Kidney (tissue), 14 donors: ENCODE measurements around the gene CTSC. TPM values are rescaled to one million over a fixed set of nuclear protein-coding genes. Genes with fewer than 3 reads are reported as not detected.
A peak's percentile ranks its signal among the peaks of the same experiment; 100 is the strongest.

Source experiments
- DNase-seq, 5 donors: peaks; one replicate each; pipeline ENCODE4 v3.0.0-alpha.2; 2013 to 2020
- FAIRE-seq: peaks from 2 replicates; lab custom pipeline; 2012; peaks lifted over from hg19 to GRCh38; lab: Jason Lieb, UNC
- H3K27ac ChIP-seq, 2 donors: one replicate each; pipeline ENCODE4 v1.7.0; 2013; ENCODE audit warnings: low read depth in 2 of 2, low read length in 2 of 2, inconsistent platforms in 1 of 2
- H3K27me3 ChIP-seq: one replicate; pipeline ENCODE4 v1.7.1; 2013; ENCODE audit warnings: low read length, inconsistent platforms; ENCODE audit not compliant: control insufficient read depth, insufficient read depth
- H3K36me3 ChIP-seq, 3 donors: one replicate each; pipeline versions ENCODE4 v1.7.0 to v1.7.1; 2013; ENCODE audit warnings: low read length in 3 of 3, control low read depth in 1 of 3, inconsistent platforms in 1 of 3; ENCODE audit not compliant: insufficient read depth in 3 of 3, control insufficient read depth in 2 of 3
- H3K4me1 ChIP-seq, 3 donors: one replicate each; pipeline versions ENCODE4 v1.7.0 to v1.7.1; 2013; ENCODE audit warnings: low read length in 3 of 3, inconsistent platforms in 1 of 3, low read depth in 1 of 3; ENCODE audit not compliant: control insufficient read depth in 2 of 3, insufficient read depth in 2 of 3
- H3K4me3 ChIP-seq, 3 donors: one replicate each; pipeline versions ENCODE4 v1.7.0 to v1.8.1; 2013; ENCODE audit warnings: low read length in 3 of 3, control low read depth in 1 of 3, inconsistent platforms in 1 of 3
- H3K9ac ChIP-seq, 3 donors: one replicate each; pipeline versions ENCODE4 v1.7.0 to v1.7.1; 2013; ENCODE audit warnings: low read length in 3 of 3, control low read depth in 1 of 3, inconsistent platforms in 1 of 3
- H3K9me3 ChIP-seq, 3 donors: one replicate each; pipeline versions ENCODE4 v1.7.0 to v1.7.1; 2013; ENCODE audit warnings: low read length in 3 of 3, control low read depth in 1 of 3, inconsistent platforms in 1 of 3; ENCODE audit not compliant: control insufficient read depth in 2 of 3, insufficient read depth in 1 of 3
- intact Hi-C: fragments of 100-400 bp; cut with DNase I; formaldehyde crosslinking; loops from one replicate; pipeline ENCODE4 v1.11.1; 2022
- polyA plus RNA-seq: library from polyadenylated mRNA; stranded (reverse); fragments of 350-450 nt; fragmentation: Illumina TruSeq; extraction: RNeasy Lipid Tissue Mini Kit (QIAGEN cat#74804); gene quantifications from one replicate; pipeline ENCODE4 v1.2.3, GENCODE V29; 2014; ENCODE audit warnings: low read depth, low replicate concordance; ENCODE audit not compliant: insufficient read depth
- total RNA-seq: library from RNA; stranded (reverse); fragmentation: NEBNext Ultra II Directional; extraction: Animal tissue kit (Norgen Biotek cat#: 25700); gene quantifications from one replicate; pipeline ENCODE4 v1.2.1, GENCODE V29; 2021
- TF ChIP-seq, protein P1 (sequence below): IDR thresholded peaks from 3 replicates; pipeline ENCODE4 v1.5.1; 2012; ENCODE audit warnings: mild to moderate bottlenecking, moderate library complexity, borderline replicate concordance; ENCODE audit not compliant: insufficient read depth; ENCODE audit errors: extremely low read depth
- donor health status: control.
- donor health status: control.
- donor health status: control.
- donor health status: control.
- donor health status: control.
- donor health status: DM: yes; HTN: yes; CAD: no.
- donor health status: Normal renal cell carcinoma (clear cell type).

Gene CTSC
- total and polyA plus RNA-seq, 2 donors from 2014 or later: 187 to 191 TPM

DNA sequence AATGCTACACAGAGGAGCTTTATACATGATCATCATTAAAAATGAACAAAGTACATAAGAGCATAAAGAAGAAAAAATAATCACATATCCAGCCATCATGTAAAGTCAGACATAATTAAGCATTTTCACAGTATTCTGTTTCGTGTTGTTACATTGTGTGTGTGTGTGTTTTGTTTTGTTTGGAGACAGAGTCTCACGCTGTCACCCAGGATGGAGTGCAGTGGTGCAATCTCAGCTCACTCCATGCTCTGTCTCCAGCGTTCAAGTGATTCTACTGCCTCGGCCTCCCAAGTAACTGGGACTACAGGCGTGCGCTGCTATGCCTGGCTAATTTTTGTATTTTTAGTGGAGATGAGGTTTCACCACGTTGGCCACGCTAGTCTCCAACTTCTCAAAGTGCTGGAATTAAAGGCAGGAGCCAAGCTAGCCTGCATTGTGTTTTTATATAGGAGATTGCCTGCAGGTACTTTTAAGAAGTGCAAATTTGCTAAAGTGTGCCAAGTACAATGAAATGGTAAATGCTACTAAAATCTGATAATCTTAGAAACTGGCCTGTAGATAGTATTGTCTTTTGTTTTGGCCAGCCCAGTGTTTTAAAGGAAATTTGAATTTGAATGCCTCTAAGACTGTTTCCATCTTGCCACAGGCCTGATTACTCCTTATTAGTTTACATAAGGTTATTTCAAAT lies 7.8 kb downstream of the CTSC start:
- FAIRE-seq (no peak), DNase-seq (peak in 1 of 5 donors; percentile 29)
- Histone ChIP-seq H3K4me1 (peaks cover 0 to 8% (median 0%) of the 10 kb centered on the region in 3 donors), H3K27me3 (no peaks in the 10 kb centered on the region), H3K36me3 (peaks cover 8 to 19% (median 11%) of the 10 kb centered on the region in 3 donors), H3K9me3 (no peaks in the 10 kb centered on the region), H3K27ac (no peak overlapping the region), H3K9ac (no peak overlapping the region), H3K4me3 (no peak overlapping the region)
- intact Hi-C loops: no loop called here
- TF ChIP-seq, protein P1, sequence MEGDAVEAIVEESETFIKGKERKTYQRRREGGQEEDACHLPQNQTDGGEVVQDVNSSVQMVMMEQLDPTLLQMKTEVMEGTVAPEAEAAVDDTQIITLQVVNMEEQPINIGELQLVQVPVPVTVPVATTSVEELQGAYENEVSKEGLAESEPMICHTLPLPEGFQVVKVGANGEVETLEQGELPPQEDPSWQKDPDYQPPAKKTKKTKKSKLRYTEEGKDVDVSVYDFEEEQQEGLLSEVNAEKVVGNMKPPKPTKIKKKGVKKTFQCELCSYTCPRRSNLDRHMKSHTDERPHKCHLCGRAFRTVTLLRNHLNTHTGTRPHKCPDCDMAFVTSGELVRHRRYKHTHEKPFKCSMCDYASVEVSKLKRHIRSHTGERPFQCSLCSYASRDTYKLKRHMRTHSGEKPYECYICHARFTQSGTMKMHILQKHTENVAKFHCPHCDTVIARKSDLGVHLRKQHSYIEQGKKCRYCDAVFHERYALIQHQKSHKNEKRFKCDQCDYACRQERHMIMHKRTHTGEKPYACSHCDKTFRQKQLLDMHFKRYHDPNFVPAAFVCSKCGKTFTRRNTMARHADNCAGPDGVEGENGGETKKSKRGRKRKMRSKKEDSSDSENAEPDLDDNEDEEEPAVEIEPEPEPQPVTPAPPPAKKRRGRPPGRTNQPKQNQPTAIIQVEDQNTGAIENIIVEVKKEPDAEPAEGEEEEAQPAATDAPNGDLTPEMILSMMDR: no peak

DNA sequence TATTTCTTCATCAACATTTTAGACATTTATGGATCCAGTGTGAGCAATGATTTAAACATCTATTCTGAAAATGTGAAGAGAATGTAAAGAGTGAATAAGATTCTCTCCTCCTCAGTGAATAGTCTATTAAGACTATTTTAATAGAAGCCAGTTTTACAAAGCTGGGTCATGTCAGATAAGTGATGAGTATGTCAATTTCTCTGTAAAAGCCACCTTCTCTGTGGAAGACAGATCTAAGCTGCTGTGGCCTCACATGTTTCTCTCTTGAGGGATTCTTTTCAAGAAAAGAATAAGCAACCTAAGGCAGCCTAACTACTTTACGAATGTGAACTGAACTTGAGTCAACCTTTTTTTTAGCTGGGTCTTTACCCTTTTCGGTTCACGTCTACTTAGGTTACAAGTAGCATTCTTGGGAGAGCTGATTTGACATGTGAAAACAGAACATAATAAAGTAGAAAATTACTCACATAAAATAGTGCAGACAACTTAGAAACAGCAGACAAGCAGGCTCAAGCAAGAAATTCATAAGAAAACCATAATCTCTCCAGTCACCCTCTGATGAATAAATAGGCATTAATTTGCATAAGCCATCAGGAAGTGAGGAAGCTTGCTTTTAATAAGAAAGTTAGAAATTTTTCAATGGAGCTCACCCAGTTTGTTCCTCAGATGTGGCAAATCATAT lies 9.9 kb downstream of the CTSC start:
- Histone ChIP-seq H3K9me3 (no peaks in the 10 kb centered on the region), H3K36me3 (peaks cover 8 to 20% (median 9%) of the 10 kb centered on the region in 3 donors), H3K4me3 (no peak overlapping the region), H3K4me1 (peaks cover 0 to 9% (median 0%) of the 10 kb centered on the region in 3 donors), H3K27ac (no peak overlapping the region), H3K9ac (no peak overlapping the region), H3K27me3 (no peaks in the 10 kb centered on the region)
- DNase-seq (peak in 2 of 5 donors; percentile 49 to 53), FAIRE-seq (no peak)
- TF ChIP-seq, protein P1: no peak
- intact Hi-C loops: no loop called here

DNA sequence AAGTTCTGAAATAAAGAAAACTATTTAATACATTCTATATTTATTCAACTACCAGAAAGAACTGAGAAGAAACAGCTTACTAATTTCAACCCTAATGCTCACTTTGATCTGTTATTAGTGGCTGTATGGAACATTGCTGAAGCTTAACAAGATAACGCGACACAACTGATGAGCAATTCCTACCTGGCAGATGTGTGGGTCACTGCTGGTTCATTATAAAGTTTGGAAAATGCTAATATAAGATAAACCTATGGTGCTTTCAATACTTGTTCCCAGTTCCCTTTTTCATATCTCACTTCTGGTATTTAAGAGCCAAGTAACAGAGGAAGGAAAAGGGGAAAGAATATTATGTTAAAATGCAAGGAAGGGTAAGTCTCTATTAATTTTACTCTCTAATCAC lies 10.5 kb downstream of the CTSC start:
- Histone ChIP-seq H3K9me3 (no peaks in the 10 kb centered on the region), H3K27me3 (no peaks in the 10 kb centered on the region), H3K36me3 (peaks cover 6 to 19% (median 8%) of the 10 kb centered on the region in 3 donors), H3K27ac (no peak overlapping the region), H3K4me1 (peaks cover 0 to 9% (median 0%) of the 10 kb centered on the region in 3 donors), H3K9ac (no peak overlapping the region), H3K4me3 (no peak overlapping the region)
- FAIRE-seq (no peak), DNase-seq (no peak)
- intact Hi-C loops: no loop called here
- TF ChIP-seq, protein P1: no peak
